Neuronal stem cell (in vitro differentiated cells): ENCODE measurements around the gene SLC45A3.
A peak's percentile ranks its signal among the peaks of the same experiment; 100 is the strongest.

ENCODE experiments used
- DNase-seq: peaks from one replicate; pipeline ENCODE4 v3.0.0-alpha.2; 2013; ENCODE audit warnings: low spot score
- H2AFZ ChIP-seq: one replicate; pipeline ENCODE4 v1.6.1; 2013; ENCODE audit warnings: mild to moderate bottlenecking, low read length, inconsistent platforms
- H2AK5ac ChIP-seq: 2 replicates; pipeline ENCODE4 v1.6.1; 2013; ENCODE audit warnings: low read depth, mild to moderate bottlenecking, inconsistent platforms, low read length, moderate library complexity, mixed read lengths
- H2BK120ac ChIP-seq: 2 replicates; pipeline ENCODE4 v1.6.1; 2013; ENCODE audit warnings: low read depth, mild to moderate bottlenecking, inconsistent platforms, low read length, moderate library complexity, mixed read lengths
- H2BK12ac ChIP-seq: one replicate; pipeline ENCODE4 v1.6.1; 2013; ENCODE audit warnings: low read length, inconsistent platforms
- H2BK15ac ChIP-seq: 2 replicates; pipeline ENCODE4 v1.6.1; 2013; ENCODE audit warnings: mild to moderate bottlenecking, low read length, inconsistent platforms, mixed read lengths
- H2BK5ac ChIP-seq: one replicate; pipeline ENCODE4 v1.6.1; 2013; ENCODE audit warnings: inconsistent platforms, mild to moderate bottlenecking, low read length, moderate library complexity
- H3K14ac ChIP-seq: one replicate; pipeline ENCODE4 v1.6.1; 2013; ENCODE audit warnings: low read length, inconsistent platforms
- H3K18ac ChIP-seq: 2 replicates; pipeline ENCODE4 v1.6.1; 2013; ENCODE audit warnings: low read length, inconsistent platforms
- H3K23ac ChIP-seq: 2 replicates; pipeline ENCODE4 v1.6.1; 2013; ENCODE audit warnings: low read depth, mild to moderate bottlenecking, mixed read lengths, low read length, inconsistent platforms; ENCODE audit not compliant: poor library complexity
- H3K27ac ChIP-seq: replicated peaks from 3 replicates; pipeline ENCODE4 v1.5.1; 2013; ENCODE audit warnings: low read length, inconsistent platforms
- H3K27me3 ChIP-seq, 3 experiments: 2 replicates each; pipeline ENCODE4 v1.6.1; 2013; ENCODE audit warnings: low read length in 3 of 3, mild to moderate bottlenecking in 2 of 3, inconsistent platforms in 1 of 3, low read depth in 1 of 3, mixed read lengths in 1 of 3, moderate library complexity in 1 of 3; ENCODE audit not compliant: control insufficient read depth in 3 of 3, insufficient read depth in 3 of 3
- H3K36me3 ChIP-seq, 2 donors: replicated peaks in 1 of 2; 2 replicates each; pipeline ENCODE4 v1.6.1; 2013; ENCODE audit warnings: low read length in 2 of 2; ENCODE audit not compliant: control insufficient read depth in 2 of 2, insufficient read depth in 2 of 2
- H3K4ac ChIP-seq: 2 replicates; pipeline ENCODE4 v1.6.1; 2013; ENCODE audit warnings: inconsistent platforms, mild to moderate bottlenecking, low read length, moderate library complexity
- H3K4me1 ChIP-seq, 2 donors: 1 replicate in 1 of 2; 2 replicates in 1 of 2; pipeline ENCODE4 v1.6.1; 2013; ENCODE audit warnings: low read length in 2 of 2, low read depth in 1 of 2; ENCODE audit not compliant: control insufficient read depth in 2 of 2, insufficient read depth in 1 of 2
- H3K4me2 ChIP-seq: one replicate; pipeline ENCODE4 v1.6.1; 2013; ENCODE audit warnings: mild to moderate bottlenecking, low read length, inconsistent platforms; ENCODE audit not compliant: insufficient read depth, poor library complexity, severe bottlenecking
- H3K4me3 ChIP-seq, 2 donors: 2 replicates each; pipeline ENCODE4 v1.5.1; 2013; ENCODE audit warnings: low read length in 2 of 2, mild to moderate bottlenecking in 2 of 2, inconsistent platforms in 1 of 2, moderate library complexity in 1 of 2
- H3K79me1 ChIP-seq: one replicate; pipeline ENCODE4 v1.6.1; 2013; ENCODE audit warnings: low read depth, mild to moderate bottlenecking, inconsistent platforms, low read length, moderate library complexity
- H3K9ac ChIP-seq: one replicate; pipeline ENCODE4 v1.6.1; 2013; ENCODE audit warnings: mild to moderate bottlenecking, low read depth, low read length, inconsistent platforms; ENCODE audit not compliant: poor library complexity
- H3K9me3 ChIP-seq, 2 donors: replicated peaks in 1 of 2; 2 replicates each; pipeline versions ENCODE3 to v1.6.1; 2013; ENCODE audit warnings: low read length in 2 of 2, mild to moderate bottlenecking in 2 of 2, inconsistent platforms in 1 of 2, low read depth in 1 of 2, mixed read lengths in 1 of 2, moderate library complexity in 1 of 2; ENCODE audit not compliant: control insufficient read depth in 2 of 2, insufficient read depth in 1 of 2
- H4K8ac ChIP-seq: one replicate; pipeline ENCODE4 v1.6.1; 2013; ENCODE audit warnings: low read depth, mild to moderate bottlenecking, inconsistent platforms, low read length, moderate library complexity
- H4K91ac ChIP-seq: one replicate; pipeline ENCODE4 v1.6.1; 2013; ENCODE audit warnings: low read length, low read depth, mild to moderate bottlenecking, inconsistent platforms; ENCODE audit not compliant: poor library complexity
- WGBS, 2 donors: extraction: QIAGEN DNeasy Blood & Tissue Kit; methylation state at CpG; one replicate each; pipeline ENCODE4 v1.1.7; 2013; ENCODE audit warnings: missing lambda C conversion rate in 2 of 2, mixed read lengths in 1 of 2; ENCODE audit not compliant: insufficient read length in 2 of 2, insufficient replicate concordance in 1 of 2; ENCODE audit errors: extremely low coverage in 2 of 2; 5-methylcytosine and 5-hydroxymethylcytosine counted together

Gene SLC45A3

DNA sequence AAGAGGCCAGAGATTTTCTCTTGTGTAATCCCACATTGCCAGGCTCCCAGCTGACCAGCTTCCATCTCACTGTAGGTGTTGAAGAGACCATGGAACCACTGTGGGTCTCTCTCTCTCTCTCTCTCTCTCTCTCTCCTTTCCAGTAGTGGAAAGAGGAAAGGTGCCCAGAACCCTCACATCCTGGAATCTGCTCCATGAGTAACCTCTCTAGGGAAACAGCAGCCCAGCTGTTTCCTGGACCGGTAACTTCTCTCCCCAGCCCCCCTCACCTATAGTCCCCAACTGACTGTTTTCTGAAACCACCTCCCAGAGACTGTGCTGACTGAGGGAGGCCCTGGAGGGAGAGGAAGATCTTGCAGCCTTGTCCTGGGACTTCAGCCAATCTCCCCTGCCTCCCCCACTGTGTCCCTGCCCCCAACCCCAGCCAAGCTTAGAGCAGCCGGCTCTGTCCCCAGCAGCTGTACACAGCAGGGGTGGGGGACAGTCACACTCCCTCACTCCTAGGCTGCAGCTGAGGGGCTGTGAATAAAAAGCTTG is 20.6 kb upstream of the SLC45A3 start:
- no peak overlapping the region for H3K23ac ChIP-seq
- no peak overlapping the region for H3K4ac ChIP-seq
- no peak overlapping the region for H4K91ac ChIP-seq
- no peak overlapping the region for H3K4me2 ChIP-seq
- H3K4me1 ChIP-seq, result peaks cover 10 to 15% of the 10 kb centered on the region in 2 donors
- H3K14ac ChIP-seq, result no peak overlapping the region
- H2BK12ac ChIP-seq, result no peak overlapping the region
- no peak overlapping the region for H3K18ac ChIP-seq
- H2AFZ ChIP-seq, result no peak overlapping the region
- H2AK5ac ChIP-seq, result no peak overlapping the region
- no peak overlapping the region for H3K9ac ChIP-seq
- H3K4me3 ChIP-seq, result no peak overlapping the region
- no CpG with 5 or more reads among the region's 2 CpGs for WGBS, 2 donors
- H3K36me3 ChIP-seq, result peaks cover 0 to 17% of the 10 kb centered on the region in 2 donors
- H4K8ac ChIP-seq, result no peak overlapping the region
- no peak overlapping the region for H3K27ac ChIP-seq
- H2BK15ac ChIP-seq, result no peak overlapping the region
- DNase-seq, result no peak
- H3K9me3 ChIP-seq, result no peaks in the 10 kb centered on the region
- H2BK120ac ChIP-seq, result no peak overlapping the region
- no peaks in the 10 kb centered on the region for H3K79me1 ChIP-seq
- H2BK5ac ChIP-seq, result no peak overlapping the region
- H3K27me3 ChIP-seq, result no peaks in the 10 kb centered on the region

DNA sequence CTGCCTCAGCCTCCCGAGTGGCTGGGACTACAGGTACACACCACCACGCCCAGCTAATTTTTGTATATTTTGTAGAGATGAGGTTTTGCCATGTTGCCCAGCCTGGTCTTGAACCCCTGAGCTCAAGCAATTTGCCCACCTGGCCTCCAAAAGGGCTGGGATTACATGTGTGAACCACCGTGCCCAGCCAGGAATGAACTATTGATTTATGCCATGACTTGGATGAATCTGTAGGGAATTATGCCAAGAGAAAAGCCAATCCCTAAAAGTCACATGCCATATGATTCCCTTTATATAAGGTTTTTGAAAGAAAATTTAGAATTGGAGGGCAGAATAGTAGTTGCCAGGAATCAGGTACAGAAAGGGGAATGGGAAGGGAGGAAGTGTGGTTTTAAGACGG is 19.1 kb upstream of the SLC45A3 start:
- no peak overlapping the region for H3K18ac ChIP-seq
- H3K4ac ChIP-seq, result no peak overlapping the region
- H3K27me3 ChIP-seq, result no peaks in the 10 kb centered on the region
- no peak overlapping the region for H3K4me2 ChIP-seq
- H2BK12ac ChIP-seq, result no peak overlapping the region
- H4K91ac ChIP-seq, result no peak overlapping the region
- H3K9me3 ChIP-seq, result no peaks in the 10 kb centered on the region
- H3K9ac ChIP-seq, result no peak overlapping the region
- no peak overlapping the region for H2BK5ac ChIP-seq
- no peak overlapping the region for H2AFZ ChIP-seq
- no peak overlapping the region for H2BK120ac ChIP-seq
- H3K4me1 ChIP-seq, result peaks cover 10 to 15% of the 10 kb centered on the region in 2 donors
- no peak for DNase-seq
- no peak overlapping the region for H3K23ac ChIP-seq
- no peak overlapping the region for H2BK15ac ChIP-seq
- no peaks in the 10 kb centered on the region for H3K79me1 ChIP-seq
- H2AK5ac ChIP-seq, result no peak overlapping the region
- H4K8ac ChIP-seq, result no peak overlapping the region
- no peak overlapping the region for H3K4me3 ChIP-seq
- no peak overlapping the region for H3K14ac ChIP-seq
- no peak overlapping the region for H3K27ac ChIP-seq
- H3K36me3 ChIP-seq, result peaks cover 0 to 13% of the 10 kb centered on the region in 2 donors
- WGBS, 2 donors, result no CpG with 5 or more reads among the region's 4 CpGs

DNA sequence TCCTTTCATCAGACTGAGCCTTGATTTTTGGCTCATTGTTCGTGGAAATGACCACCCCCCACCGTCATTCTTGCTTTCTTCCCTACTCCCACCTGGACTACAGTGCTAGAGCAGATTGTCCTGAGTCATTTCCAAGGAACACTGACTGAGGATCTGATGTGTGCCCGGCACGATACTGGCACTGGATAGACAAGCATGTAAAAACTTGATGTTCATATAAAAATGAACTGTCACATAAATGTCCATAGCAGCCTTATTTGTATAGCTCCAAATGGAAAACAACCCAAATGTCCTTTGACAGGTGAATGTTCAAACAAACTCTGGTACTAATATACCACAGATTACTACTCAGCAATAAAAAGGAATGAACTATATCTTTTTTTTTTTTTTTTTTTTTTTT is 18.6 kb upstream of the SLC45A3 start:
- Histone ChIP-seq H2BK15ac (no peak overlapping the region), H3K23ac (no peak overlapping the region), H2AK5ac (no peak overlapping the region), H4K91ac (no peak overlapping the region), H3K79me1 (no peaks in the 10 kb centered on the region), H4K8ac (no peak overlapping the region), H3K4me2 (no peak overlapping the region), H3K9me3 (no peaks in the 10 kb centered on the region), H3K18ac (no peak overlapping the region), H2BK120ac (no peak overlapping the region), H2AFZ (no peak overlapping the region), H3K4ac (no peak overlapping the region), H3K14ac (no peak overlapping the region), H2BK5ac (no peak overlapping the region), H3K4me3 (no peak overlapping the region), H3K9ac (no peak overlapping the region), H3K36me3 (peaks cover 0 to 10% of the 10 kb centered on the region in 2 donors), H3K27ac (no peak overlapping the region), H2BK12ac (no peak overlapping the region), H3K4me1 (peaks cover 10 to 15% of the 10 kb centered on the region in 2 donors), H3K27me3 (no peaks in the 10 kb centered on the region)
- no CpG with 5 or more reads among the region's 4 CpGs for WGBS, 2 donors
- DNase-seq, result no peak

DNA sequence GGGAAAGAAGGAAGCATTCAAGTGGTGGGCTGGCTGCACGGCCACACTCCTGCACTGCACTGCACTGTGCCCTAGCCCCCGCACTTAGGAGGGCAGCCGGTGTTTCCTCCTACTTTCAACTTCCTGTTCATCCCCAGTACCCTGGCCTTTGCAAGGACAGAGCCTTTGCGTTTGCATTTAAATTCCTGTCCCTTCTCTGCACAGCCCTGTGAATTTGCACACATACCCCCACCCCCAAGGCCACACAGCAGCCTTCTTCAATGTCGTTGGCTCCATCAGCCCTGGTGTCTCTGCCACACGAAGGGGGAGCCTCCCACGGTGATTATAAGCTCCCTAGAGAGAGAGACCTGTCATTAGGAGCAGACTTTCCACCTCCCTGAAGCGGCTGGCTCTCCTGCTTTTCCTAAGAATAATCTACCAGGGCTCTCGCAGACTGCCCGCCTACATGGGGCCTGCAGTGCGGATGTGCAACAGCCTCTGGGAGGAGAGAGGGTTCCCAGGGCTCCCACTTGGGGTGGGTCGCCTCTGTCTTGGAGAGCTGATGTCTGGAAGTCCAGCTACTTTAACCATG is 13.2 kb upstream of the SLC45A3 start:
- no peak overlapping the region for H3K27ac ChIP-seq
- WGBS, 2 donors, result no CpG with 5 or more reads among the region's 12 CpGs
- H2BK15ac ChIP-seq, result no peak overlapping the region

More for the DNA sequence above, 13.2 kb upstream of the SLC45A3 start:
- H2BK5ac ChIP-seq, result no peak overlapping the region
- no peaks in the 10 kb centered on the region for H3K36me3 ChIP-seq
- no peak overlapping the region for H3K18ac ChIP-seq
- H3K14ac ChIP-seq, result no peak overlapping the region
- no peak overlapping the region for H4K8ac ChIP-seq
- peak overlapping the region; percentile 87 for H2AFZ ChIP-seq
- H4K91ac ChIP-seq, result no peak overlapping the region
- peaks cover 19 to 32% of the 10 kb centered on the region in 2 donors for H3K4me1 ChIP-seq
- H2BK120ac ChIP-seq, result no peak overlapping the region
- peak overlapping the region in 1 of 2 donors; percentile 23 for H3K4me3 ChIP-seq
- no peak overlapping the region for H3K23ac ChIP-seq
- H3K4me2 ChIP-seq, result no peak overlapping the region
- no peaks in the 10 kb centered on the region for H3K9me3 ChIP-seq
- H3K27me3 ChIP-seq, result peaks cover 0 to 5% (median 0%) of the 10 kb centered on the region in 3 experiments
- no peaks in the 10 kb centered on the region for H3K79me1 ChIP-seq
- DNase-seq, result no peak
- H3K9ac ChIP-seq, result no peak overlapping the region
- no peak overlapping the region for H2AK5ac ChIP-seq
- no peak overlapping the region for H3K4ac ChIP-seq
- H2BK12ac ChIP-seq, result no peak overlapping the region
